GM18508 (cell line): ENCODE data around the gene ECE2.
"Not testable (repeated sequence)": the region's sequence is repeated elsewhere in the genome, so short reads cannot be mapped to it uniquely, and the experiment has no call there.

Experiments
- ATAC-seq: cut with Tn5 transposase; IDR thresholded peaks from one replicate; pipeline ENCODE4 v1.9.1; 2021; ENCODE audit warnings: moderate number of reproducible peaks; ENCODE audit not compliant: insufficient read depth, unreplicated experiment

Gene ECE2

DNA sequence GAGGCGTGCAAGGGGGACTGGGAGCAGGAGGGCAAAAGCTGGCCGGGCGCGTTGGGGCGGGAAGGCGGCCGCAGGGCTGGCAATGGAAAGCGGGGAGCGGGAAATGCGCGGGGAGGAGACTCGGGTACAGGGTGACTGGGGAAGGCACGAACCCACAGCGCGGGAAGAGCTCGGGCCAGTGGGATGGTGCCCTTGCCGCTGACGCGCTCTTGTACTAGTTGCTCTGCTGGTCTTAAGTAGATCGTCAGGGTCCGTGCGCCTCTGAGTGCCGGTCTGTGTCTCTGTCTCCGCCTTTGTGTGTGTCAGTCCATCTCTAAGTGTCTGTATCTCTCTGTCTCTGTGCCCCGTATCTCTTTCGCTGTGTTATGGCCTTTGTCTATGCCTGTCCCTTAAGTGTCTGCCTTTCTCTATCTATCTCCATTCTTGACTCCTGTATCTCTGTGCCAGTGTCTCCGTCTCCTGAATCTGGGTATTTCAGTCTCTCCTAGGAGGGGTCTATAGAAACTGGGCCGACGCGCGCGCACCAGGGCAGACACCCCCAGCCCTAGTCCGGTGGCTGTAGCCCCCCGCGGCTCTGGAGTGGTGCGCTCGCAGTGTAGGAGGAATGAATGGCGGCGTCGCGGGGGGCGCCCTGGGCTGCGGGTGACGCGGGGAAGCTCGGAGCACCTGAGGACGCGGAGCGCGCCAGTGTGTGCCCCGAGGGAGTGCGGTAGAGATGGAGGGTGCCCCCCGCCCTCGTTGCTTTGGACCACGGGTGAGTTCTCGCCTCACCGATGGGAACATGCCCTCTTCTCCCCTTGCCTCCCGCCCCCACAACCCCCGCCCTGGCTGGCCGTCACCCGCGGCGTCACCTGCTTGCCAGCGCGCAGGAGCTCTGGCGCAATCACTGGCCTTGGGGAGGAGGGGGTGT, 13.7 kb upstream of the ECE2 start:
- ATAC-seq = no peak

DNA sequence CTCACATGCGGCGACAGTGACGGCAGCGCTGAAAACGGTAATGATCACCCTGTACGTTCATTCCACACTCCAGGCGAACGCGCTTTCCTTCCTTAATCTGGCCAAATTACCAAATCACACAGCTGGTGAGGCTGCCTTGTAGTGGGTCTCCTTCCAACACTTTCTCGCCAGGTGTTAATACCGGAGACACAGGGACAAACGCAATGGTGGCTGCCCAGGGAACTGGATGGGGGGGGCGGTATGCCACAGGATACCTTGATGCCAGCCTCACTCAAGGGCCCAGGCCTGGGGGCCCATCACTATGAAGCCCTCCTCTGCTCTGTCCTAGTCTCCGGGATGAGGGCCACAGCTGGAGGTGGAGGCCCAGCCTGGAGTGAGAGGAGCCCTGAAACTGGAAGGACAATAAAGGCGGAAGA, 13.1 kb upstream of the ECE2 start:
- no peak for ATAC-seq

DNA sequence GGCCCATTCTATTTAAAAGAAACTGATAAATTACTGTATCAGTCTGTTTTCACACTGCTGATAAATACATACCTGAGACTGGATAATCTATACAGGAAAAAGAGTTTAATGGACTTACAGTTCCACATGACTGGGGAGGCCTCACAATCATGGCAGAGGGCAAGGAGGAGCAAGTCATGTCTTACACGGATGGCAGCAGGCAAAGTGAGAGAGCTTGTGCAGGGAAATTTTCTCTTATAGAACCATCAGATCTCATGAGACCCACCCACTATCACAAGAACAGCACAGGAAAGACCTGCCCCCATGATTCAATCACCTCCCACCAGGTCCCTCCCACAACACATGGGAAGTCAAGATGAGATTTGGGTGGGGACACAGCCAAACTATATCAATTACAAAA, 8.6 kb upstream of the ECE2 start:
- not testable (repeated sequence) for ATAC-seq

DNA sequence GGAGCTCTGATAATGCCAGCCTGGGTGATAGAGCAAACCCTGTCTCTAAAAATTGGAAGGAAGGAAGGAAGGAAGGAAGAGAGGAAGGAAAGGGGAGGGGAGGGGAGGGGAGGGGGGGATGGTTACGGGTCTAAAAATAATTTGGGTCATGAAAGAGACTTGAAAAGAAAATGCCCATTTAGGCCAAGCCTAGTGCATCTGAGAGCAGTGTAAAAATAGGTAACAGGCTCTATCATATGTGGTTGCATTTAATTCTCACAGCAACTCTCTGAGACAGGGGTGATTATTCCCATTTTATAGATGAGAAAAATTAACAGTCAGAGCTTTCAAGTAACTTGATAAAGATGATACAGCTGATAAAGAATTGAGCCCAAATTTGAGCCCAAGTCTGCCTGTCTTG, 3.6 kb upstream of the ECE2 start:
- no peak for ATAC-seq

DNA sequence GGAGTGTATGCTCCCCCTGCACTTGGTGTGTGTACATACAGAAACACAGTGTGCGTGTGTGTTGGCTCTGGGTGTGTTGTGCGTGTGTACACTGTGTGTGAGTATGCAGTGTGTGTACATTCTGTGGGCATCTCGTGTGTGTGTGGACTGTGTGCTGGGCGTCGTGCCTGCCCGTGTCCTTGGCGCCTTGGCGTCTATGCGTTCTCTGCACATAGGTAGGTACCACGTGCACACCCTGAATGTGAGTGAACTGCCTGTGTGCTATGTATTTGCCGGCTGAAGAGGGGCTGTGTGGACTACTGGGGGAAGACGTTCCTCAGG, 481 bp upstream of the ECE2 start:
- no peak for ATAC-seq

DNA sequence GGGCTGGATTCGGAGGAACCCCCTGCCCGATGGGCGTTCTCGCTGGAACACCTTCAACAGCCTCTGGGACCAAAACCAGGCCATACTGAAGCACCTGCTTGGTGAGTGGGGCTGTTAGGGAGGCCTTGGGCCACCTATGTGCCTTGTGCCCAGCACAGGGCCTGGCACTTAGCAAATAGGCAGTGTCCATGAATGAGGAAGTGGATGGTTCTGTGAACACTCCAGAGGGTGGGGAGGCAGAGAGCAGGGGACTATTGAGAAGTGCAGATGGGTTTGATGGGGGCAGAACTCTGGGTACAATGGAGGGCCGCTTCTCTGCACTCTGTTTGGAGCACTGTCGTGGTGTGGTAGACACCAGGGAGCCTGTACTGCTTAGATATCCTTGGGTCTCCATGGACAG, 1.5 kb downstream of the ECE2 start:
- ATAC-seq = no peak

DNA sequence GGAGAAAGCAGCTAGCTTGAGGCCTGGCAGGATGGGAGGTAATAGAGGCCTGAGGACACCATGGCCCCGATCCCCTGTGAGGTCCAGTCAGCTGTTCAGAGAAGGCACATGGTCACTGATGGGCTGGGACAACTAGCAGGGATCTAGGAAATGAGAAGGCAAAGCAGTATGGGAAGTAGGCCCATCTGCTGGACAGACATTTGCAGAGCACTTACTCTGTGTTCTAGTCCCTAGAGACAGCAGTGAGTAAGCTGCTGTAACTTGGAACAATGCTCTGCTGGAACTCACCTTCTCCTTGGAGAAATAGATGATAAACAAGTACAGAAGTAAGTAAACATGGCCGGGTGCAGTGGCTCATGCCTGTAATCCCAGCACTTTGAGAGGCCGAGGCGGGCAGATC, 7.1 kb downstream of the ECE2 start:
- no peak for ATAC-seq

DNA sequence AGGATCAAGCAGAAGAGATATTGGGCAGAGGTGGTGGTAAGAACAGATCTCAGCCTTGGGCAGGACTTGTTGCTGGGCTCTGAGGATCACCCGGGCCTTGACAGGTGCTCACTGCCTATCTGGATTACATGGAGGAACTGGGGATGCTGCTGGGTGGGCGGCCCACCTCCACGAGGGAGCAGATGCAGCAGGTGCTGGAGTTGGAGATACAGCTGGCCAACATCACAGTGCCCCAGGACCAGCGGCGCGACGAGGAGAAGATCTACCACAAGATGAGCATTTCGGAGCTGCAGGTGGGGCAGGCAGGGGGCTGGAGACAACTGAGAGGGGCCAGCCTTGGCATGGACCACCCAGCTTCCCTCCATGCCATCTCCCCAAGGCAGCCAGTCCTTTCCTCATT, 7.9 kb downstream of the ECE2 start:
- ATAC-seq = no peak

DNA sequence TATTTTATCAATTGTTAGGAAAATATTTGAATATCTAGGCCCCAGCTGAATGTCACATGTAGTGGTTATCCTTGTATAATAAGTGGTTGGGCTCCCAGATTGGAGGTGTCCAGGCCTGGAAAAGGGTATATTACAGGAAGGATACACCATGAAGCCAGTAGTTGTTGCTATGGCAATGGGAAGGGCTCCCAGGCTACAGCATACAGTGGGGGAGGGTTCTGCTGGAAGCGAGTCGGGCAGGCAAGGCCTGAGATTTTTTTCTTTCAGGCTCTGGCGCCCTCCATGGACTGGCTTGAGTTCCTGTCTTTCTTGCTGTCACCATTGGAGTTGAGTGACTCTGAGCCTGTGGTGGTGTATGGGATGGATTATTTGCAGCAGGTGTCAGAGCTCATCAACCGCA, 8.9 kb downstream of the ECE2 start:
- ATAC-seq = no peak

DNA sequence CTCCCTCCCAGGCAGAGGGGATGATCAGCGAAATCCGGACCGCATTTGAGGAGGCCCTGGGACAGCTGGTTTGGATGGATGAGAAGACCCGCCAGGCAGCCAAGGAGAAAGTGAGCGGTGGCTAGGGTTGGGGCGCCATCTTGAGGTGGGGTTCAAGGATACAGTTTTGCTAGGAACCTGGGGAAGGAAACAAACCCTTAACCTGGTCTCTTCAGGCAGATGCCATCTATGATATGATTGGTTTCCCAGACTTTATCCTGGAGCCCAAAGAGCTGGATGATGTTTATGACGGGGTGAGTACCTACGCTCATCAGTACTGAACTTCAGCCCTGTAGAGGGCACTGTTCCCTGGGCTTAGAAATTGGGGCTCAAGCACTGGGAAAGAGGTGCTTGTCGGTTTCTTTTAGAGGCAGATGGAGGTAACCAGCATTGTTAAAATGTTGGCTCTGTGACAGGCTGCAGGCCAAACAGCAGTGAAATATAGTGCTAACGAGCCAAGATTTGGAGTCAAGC, 13.7 kb downstream of the ECE2 start:
- ATAC-seq = no peak

DNA sequence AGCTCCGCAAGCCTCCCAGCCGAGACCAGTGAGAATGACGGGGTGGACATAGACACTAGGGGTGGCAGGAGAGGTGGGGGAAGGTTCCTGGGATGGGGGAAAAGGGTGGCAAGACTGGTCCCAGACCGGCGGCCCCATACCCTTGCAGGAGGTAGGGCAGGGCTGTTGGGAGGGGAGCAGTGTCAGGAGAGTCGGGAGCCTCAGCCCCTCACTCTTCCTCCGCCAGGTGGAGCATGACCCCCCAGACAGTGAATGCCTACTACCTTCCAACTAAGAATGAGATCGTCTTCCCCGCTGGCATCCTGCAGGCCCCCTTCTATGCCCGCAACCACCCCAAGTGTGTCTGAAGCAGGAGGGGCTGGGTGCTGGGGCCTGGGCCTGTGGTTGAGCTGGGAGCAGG, 14.5 kb downstream of the ECE2 start:
- no peak for ATAC-seq

DNA sequence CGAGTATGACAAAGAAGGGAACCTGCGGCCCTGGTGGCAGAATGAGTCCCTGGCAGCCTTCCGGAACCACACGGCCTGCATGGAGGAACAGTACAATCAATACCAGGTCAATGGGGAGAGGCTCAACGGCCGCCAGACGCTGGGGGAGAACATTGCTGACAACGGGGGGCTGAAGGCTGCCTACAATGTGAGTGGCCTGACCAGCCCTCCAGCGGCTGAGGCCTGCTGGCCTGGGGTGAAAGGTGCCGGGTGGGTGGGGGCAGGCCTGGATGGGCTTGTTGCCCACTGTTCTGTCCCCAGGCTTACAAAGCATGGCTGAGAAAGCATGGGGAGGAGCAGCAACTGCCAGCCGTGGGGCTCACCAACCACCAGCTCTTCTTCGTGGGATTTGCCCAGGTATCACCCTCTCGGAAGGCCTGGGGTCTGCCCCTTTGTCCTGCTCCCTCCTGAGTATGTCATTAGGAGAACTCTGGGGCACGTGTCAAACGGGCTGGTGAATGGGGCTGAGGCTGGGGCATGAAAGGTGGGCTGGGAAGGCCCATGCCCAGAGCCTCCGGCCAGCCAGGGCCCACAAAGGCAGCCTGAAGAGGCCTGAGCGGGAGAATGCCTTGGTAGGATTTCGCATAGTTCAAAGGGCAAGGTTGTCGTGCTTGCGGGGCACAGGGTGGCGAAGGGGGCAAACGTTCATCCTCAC, 15.4 kb downstream of the ECE2 start:
- no peak for ATAC-seq

DNA sequence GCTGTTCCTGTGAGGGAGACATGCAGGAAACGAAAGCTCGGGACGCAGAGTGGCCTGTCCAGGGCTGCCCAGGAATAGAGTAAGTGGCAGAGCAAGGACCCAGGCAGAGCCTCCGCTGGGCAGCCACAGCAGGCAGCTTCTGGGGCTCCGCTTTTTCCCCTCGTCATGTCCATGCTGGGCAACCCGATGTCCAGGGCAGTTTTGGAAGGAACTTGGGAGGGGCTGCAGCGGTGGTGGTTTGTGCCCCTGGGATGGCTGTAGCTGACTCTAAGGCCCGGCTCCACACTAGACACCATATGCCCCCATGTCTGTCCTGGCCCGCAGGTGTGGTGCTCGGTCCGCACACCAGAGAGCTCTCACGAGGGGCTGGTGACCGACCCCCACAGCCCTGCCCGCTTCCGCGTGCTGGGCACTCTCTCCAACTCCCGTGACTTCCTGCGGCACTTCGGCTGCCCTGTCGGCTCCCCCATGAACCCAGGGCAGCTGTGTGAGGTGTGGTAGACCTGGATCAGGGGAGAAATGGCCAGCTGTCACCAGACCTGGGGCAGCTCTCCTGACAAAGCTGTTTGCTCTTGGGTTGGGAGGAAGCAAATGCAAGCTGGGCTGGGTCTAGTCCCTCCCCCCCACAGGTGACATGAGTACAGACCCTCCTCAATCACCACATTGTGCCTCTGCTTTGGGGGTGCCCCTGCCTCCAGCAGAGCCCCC, 16.1 kb downstream of the ECE2 start:
- no peak for ATAC-seq

DNA sequence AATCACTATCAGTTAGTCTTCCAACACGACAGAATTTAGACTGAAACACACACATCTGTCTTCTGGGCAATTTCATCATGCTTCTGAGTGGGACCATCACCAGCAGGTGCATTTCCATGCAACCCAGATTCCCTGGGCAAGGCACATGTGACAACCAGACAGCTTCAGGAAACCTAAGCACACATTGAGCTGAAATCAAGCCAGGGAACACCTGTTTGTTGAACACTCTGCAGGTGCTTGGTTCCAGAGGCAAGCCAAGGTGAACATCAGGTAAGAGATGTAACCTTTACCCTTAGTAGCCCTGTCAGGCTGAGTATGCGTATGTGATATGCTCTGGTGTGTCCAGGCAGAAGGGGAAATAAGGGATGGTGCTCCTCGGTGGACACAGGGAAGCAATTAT, 19.9 kb downstream of the ECE2 start:
- no peak for ATAC-seq

DNA sequence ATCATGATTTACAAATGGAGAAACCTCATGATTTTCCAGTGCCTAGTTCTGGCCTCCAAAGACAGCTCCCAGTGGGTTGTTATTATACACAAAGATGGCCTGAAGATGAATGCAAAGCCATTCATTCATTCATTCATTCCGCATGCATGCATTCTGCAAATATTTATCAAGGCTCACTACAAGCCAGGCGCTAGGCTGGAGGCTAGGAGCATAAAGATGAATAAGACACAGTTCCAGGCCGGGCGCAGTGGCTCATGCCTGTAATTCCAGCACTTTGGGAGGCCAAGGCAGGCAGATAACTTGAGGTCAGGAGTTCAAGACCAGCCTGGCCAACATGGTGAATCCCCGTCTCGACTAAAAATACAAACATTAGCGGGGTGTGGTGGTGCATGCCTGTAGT, 20.8 kb downstream of the ECE2 start:
- ATAC-seq = no peak

DNA sequence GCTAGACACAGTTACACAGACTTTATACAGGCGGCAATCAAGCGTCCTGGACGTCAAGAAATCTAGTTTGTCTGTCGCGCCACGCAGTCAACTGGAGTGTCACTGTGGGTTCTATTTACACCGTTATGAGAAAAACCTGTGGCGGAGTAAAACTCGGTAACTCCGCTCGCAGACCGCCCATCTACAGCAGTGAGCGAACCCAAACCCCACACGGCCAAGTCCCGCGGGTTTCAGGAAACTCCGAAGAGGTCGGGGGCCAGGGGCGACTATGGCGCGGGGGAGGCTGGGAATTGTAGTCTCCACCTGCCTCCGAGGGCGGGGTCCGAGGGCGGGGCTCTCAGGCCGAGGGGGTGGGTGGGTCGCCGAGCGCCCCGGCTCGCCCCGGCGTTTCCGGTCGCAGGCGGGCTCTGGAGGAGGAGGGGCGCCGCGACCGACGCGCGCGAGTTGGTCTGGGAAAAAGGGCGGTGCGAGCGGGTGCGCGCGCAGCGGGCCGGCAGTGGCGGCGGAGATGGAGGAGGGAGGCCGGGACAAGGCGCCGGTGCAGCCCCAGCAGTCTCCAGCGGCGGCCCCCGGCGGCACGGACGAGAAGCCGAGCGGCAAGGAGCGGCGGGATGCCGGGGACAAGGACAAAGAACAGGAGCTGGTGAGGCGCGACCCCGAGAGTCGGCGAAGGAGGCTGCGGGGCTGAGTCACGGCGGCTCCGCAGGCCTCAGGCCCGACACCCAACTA, 23.1 kb downstream of the ECE2 start, which contains the start of gene PSMD2:
PSMD2 (plus strand) TSS at position 483 of the 729 bp plus-strand sequence; CDS start at position 509, 26 bp downstream.
- ATAC-seq = peak; percentile 55

DNA sequence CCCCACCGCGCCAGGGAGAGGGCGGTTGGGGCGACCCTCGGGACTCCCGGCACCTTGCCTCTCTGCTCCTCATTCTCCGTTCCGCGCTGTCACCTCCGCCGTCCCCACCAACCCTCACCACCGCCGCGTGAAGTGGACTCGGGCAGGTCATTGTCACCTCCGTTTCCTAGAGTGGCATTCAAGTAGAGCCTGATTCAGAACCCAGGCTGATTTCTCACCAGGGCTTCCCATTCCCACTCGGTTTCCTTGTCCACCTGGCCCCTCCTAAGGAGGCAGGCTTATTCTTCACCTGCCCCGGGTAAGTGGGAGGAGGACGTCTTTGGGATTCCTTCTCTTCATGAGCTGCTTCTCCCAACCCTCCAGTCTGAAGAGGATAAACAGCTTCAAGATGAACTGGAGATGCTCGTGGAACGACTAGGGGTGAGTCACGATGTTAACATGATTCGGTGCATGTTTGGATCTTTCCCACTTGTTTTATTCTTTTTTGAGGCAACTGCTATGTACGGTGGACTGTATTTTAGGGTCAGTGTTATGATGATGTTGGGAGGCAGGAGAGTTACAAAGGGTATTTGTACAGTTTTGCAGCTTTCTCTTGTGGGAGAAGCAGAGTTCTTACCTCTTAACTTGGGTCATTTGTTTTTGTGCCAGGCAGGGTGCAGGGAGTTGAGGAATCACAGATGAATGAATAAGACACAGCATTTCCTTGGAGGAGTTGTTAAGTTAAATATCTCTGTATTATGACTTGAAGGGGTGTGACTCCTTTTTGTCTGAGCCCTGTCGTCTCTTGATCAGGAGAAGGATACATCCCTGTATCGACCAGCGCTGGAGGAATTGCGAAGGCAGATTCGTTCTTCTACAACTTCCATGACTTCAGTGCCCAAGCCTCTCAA, 23.9 kb downstream of the ECE2 start:
- no peak for ATAC-seq

DNA sequence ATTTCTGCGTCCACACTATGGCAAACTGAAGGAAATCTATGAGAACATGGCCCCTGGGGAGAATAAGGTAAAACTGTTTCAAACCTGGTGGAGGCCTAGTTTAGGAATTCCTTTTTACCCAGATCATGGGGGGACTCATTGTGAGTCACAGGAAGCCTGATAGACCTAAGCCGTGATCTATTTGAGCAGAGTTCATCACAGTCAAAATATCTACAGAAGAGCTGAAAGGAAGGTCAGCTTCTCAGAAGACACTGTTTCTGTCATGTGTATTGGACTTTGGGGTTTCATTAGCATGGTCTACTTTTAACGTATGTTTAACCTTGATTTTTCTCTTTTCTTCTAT, 24.5 kb downstream of the ECE2 start:
- ATAC-seq = no peak

DNA sequence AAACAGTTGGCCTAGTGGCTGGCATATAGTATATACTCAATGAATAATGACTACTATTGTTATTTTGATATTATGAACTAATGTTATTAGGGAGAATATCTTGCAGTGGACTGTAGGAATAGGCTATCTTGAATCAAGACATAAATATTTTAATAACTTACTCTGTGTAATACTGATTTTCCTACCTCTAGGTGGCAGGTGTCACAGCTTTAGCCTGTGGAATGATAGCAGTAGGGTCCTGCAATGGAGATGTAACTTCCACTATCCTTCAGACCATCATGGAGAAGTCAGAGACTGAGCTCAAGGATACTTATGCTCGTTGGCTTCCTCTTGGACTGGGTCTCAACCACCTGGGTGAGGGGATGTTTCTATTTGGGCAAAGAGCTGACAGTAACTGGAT, 29.8 kb downstream of the ECE2 start:
- no peak for ATAC-seq
